K562 (cell line): ENCODE data around the gene TUFM. TPM values are rescaled to one million over a fixed set of nuclear protein-coding genes. Genes with fewer than 3 reads are reported as not detected.
A peak's percentile ranks its signal among the peaks of the same experiment; 100 is the strongest.

Experiments
- POLR2AphosphoS2 ChIP-seq: IDR thresholded peaks from 2 replicates; pipeline ENCODE4 v1.6.1; 2012; ENCODE audit warnings: low read length, improper control_type of control experiment
- POLR2G ChIP-seq: fragments of 200-400 bp; formaldehyde crosslinking; IDR thresholded peaks from 2 replicates; pipeline ENCODE4 v1.6.1; 2017; ENCODE audit warnings: low read depth, mild to moderate bottlenecking, antibody characterized with exemption, low read length, moderate library complexity
- ZNF24 ChIP-seq: fragments of 450-650 bp; IDR thresholded peaks from 2 replicates; pipeline ENCODE4 v1.6.1; 2016
- ZNF316 ChIP-seq: fragments of 450-650 bp; IDR thresholded peaks from 2 replicates; pipeline ENCODE4 v1.6.1; 2016
- ZNF695 ChIP-seq: fragments of 450-650 bp; formaldehyde crosslinking; IDR thresholded peaks from 2 replicates; pipeline ENCODE4 v1.4.0; 2020; ENCODE audit warnings: mild to moderate bottlenecking, moderate library complexity
- polyA plus RNA-seq, 8 experiments: library from polyadenylated mRNA; depleted of rRNA in 4 of 8; stranded (reverse) in 5 of 8; unstranded in 3 of 8; fragments of >200 nt; fragmentation: Nextera tagmentation in 2 of 8; fragmentation: Illumina TruSeq in 1 of 8; extraction: Ambion mirVana in 2 of 8; extraction: Trizol in 1 of 8; gene quantifications; 2 replicates each; pipeline versions ENCODE4 v1.2.1 to v1.2.3, GENCODE V29; 2011 to 2014; ENCODE audit warnings: inconsistent platforms in 1 of 8, missing spikeins in 1 of 8
- total RNA-seq, 7 experiments: library from RNA; depleted of rRNA in 6 of 7; stranded (reverse); fragments of >200 nt in 6 of 7; fragmentation: Illumina TruSeq in 2 of 7; extraction: Trizol in 2 of 7; gene quantifications; 2 replicates each; pipeline versions ENCODE4 v1.2.1 to v1.2.3, GENCODE V29; 2011 to 2021; ENCODE audit warnings: low replicate concordance in 1 of 7
- TF ChIP-seq, protein P1 (sequence below): fragments of 150-350 bp; conservative IDR thresholded peaks from 2 replicates; pipeline ENCODE4 v1.6.1; 2014; ENCODE audit warnings: low read length
- TF ChIP-seq, protein P2 (sequence below): sonication (generic); formaldehyde crosslinking; IDR thresholded peaks from 2 replicates; pipeline ENCODE4 v1.4.0; 2020; ENCODE audit warnings: mild to moderate bottlenecking, missing genetic modification reagents
- TF ChIP-seq, protein P3 (sequence below): fragments of 250-450 bp; sonication (Bioruptor Pico); IDR thresholded peaks from 2 replicates; pipeline ENCODE4 v1.5.0; 2021
- TF ChIP-seq, protein P4 (sequence below): fragments of 250-450 bp; sonication (Bioruptor Pico); IDR thresholded peaks from 2 replicates; pipeline ENCODE4 v1.5.0; 2021

The TUFM gene
- total and polyA plus RNA-seq, 9 of the 15 experiments (the other 6 are each of a cell fraction or from before 2014, with no cell fraction given): 34.1 to 434 (median 256) TPM

DNA sequence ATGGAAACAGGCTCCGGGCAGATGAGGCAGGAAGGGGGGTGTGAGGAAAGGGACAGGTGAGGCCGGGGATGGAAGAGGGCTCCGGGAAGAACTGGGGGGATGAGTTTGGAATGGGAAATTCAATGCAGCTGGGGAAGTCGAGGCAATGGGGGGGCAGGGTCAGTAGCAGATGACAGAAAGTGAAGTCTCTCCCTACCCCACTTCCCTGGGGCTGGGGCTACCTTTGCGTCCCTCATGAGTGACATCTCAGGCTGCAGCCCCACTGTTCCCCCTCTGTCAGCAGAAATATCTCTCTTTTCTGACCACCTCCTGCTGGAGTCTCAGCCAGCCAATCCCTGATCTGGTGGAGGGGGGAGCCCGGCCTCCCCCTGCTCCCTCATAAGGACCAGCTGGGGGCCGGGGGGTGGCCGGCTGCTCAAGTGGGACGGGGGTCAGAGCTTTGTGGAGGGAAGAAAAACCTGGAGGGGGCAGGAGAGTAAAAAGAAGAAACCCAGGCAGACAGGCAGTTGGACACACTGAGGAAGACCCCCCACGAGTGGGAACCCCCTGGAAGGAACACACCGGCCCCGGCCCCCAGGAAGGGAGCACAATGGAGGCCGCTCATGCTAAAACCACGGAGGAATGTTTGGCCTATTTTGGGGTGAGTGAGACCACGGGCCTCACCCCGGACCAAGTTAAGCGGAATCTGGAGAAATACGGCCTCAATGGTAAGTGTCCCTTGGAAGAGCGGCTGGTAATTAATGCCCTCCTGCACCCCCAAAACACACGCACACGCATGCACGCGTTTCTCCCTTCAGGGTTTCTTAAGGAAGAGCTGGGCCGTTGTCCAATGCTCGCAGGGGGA lies 32.2 kb upstream of the TUFM start, which contains the start of gene ATP2A1 (continued):
- TF ChIP-seq, protein P1, sequence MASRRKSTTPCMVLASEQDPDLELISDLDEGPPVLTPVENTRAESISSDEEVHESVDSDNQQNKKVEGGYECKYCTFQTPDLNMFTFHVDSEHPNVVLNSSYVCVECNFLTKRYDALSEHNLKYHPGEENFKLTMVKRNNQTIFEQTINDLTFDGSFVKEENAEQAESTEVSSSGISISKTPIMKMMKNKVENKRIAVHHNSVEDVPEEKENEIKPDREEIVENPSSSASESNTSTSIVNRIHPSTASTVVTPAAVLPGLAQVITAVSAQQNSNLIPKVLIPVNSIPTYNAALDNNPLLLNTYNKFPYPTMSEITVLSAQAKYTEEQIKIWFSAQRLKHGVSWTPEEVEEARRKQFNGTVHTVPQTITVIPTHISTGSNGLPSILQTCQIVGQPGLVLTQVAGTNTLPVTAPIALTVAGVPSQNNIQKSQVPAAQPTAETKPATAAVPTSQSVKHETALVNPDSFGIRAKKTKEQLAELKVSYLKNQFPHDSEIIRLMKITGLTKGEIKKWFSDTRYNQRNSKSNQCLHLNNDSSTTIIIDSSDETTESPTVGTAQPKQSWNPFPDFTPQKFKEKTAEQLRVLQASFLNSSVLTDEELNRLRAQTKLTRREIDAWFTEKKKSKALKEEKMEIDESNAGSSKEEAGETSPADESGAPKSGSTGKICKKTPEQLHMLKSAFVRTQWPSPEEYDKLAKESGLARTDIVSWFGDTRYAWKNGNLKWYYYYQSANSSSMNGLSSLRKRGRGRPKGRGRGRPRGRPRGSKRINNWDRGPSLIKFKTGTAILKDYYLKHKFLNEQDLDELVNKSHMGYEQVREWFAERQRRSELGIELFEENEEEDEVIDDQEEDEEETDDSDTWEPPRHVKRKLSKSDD: no peak
- no peak for TF ChIP-seq ZNF695 (CRISPR knock-in tag)
- no peak for TF ChIP-seq ZNF316
- 0 out of 2 replicates have a peak, but pooled peaks have one; percentile 1 for TF ChIP-seq POLR2AphosphoS2
- peak; percentile 33; the same call in 1 of the 2 replicates for TF ChIP-seq POLR2G
- no peak for TF ChIP-seq ZNF24
- TF ChIP-seq, protein P2, sequence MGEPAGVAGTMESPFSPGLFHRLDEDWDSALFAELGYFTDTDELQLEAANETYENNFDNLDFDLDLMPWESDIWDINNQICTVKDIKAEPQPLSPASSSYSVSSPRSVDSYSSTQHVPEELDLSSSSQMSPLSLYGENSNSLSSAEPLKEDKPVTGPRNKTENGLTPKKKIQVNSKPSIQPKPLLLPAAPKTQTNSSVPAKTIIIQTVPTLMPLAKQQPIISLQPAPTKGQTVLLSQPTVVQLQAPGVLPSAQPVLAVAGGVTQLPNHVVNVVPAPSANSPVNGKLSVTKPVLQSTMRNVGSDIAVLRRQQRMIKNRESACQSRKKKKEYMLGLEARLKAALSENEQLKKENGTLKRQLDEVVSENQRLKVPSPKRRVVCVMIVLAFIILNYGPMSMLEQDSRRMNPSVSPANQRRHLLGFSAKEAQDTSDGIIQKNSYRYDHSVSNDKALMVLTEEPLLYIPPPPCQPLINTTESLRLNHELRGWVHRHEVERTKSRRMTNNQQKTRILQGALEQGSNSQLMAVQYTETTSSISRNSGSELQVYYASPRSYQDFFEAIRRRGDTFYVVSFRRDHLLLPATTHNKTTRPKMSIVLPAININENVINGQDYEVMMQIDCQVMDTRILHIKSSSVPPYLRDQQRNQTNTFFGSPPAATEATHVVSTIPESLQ (CRISPR knock-in tag): no peak
- TF ChIP-seq, protein P3, sequence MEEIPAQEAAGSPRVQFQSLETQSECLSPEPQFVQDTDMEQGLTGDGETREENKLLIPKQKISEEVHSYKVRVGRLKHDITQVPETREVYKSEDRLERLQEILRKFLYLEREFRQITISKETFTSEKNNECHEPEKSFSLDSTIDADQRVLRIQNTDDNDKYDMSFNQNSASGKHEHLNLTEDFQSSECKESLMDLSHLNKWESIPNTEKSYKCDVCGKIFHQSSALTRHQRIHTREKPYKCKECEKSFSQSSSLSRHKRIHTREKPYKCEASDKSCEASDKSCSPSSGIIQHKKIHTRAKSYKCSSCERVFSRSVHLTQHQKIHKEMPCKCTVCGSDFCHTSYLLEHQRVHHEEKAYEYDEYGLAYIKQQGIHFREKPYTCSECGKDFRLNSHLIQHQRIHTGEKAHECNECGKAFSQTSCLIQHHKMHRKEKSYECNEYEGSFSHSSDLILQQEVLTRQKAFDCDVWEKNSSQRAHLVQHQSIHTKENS (CRISPR knock-in tag): no peak
- TF ChIP-seq, protein P4, sequence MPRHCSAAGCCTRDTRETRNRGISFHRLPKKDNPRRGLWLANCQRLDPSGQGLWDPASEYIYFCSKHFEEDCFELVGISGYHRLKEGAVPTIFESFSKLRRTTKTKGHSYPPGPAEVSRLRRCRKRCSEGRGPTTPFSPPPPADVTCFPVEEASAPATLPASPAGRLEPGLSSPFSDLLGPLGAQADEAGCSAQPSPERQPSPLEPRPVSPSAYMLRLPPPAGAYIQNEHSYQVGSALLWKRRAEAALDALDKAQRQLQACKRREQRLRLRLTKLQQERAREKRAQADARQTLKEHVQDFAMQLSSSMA: no peak
